ENCODE measurements around the gene NRIP1.

NRIP1 gene

DNA sequence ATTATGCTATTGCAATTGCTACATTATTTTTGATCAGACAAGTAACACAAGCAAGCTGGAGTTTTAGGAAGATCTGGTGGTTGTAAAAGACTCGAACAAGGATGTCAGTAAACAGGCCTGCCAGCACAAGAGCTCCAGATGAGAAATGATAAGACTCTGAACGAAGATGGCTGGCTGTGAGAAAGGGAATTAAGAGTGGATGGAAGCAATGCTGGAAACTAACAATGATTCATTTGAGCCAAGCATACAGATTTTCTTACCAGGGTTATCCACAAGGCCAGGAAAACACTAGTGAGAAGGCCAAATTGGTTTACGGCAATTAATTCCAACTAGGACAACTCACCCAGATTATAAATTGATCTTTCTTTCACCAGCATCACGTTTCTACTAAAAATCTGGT lies 54.2 kb downstream of the NRIP1 start:
- DNase-seq = no peak
- no peak overlapping the region for H3K27ac Mint-ChIP-seq
- no peak overlapping the region for H3K4me3 Mint-ChIP-seq

DNA sequence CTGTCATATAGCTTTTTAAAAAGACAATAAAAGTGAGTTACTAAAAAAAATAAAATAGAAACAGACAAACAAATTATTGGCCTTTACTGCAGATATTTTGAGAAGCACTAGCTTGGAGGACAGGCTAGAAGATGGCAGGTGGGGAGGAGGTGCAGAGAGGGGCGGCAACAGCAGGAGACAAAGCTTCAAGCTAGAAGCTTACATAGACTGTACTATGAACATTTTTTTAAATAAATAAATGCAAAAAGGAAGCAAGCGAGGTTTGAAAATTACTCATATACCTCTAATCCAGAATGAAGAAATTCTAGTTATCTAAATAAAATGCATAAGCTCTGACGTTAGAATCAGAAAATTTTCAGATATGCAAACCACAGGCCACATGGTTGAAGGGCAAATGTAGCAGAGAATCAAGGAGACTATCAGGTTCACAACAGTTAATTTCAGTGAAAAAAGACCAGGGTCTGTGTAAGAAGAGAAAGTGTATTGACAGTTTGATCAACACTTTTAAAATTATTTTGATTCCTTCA lies 54.9 kb downstream of the NRIP1 start:
- peak overlapping the region in 1 of 2 donors; percentile 16 for H3K27ac Mint-ChIP-seq
- no peak for ATAC-seq
- peaks cover 28% of the 10 kb centered on the region for H3K4me1 Mint-ChIP-seq
- H3K27me3 Mint-ChIP-seq = no peaks in the 10 kb centered on the region
- no peak for DNase-seq
- no peak overlapping the region for H3K4me3 Mint-ChIP-seq
- H3K9me3 Mint-ChIP-seq = peaks cover 0 to 6% of the 10 kb centered on the region in 2 donors

More for the DNA sequence above, 54.2 kb downstream of the NRIP1 start:
- Mint-ChIP-seq H3K4me1 (peaks cover 21% of the 10 kb centered on the region), H3K9me3 (peaks cover 0 to 6% of the 10 kb centered on the region in 2 donors), H3K27me3 (no peaks in the 10 kb centered on the region)
- ATAC-seq = no peak

DNA sequence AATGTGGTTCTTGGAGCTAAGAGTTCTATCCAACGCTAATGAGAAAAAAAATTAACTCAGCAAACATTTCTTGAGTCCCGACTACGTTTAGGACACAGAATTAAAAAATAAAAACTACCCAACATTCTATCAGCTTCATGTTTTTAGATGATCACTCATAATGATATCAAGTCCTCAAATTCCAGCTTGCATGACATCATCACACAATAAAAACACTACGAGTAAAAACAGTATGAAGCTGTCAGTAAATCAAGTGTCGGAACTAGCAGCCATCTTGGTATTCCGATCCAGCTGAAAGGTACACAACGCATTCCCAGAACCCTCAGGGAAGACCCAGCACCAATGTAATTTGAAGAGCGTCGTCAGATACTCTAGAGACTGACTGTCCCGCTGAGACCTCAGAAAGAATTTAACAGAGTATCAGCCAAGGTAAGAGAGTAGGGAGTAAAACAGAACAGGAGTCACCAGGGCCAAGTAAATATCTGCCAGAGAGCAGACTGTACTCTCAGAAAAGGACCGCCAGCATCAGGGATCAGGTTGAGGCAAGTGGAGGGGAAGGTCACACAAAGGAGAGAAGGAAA lies 57.0 kb downstream of the NRIP1 start:
- peaks cover 46% of the 10 kb centered on the region for H3K4me1 Mint-ChIP-seq
- H3K9me3 Mint-ChIP-seq = peaks cover 0 to 6% of the 10 kb centered on the region in 2 donors
- H3K27ac Mint-ChIP-seq = no peak overlapping the region
- DNase-seq (no peak), ATAC-seq (no peak)
- H3K27me3 Mint-ChIP-seq = no peaks in the 10 kb centered on the region
- no peak overlapping the region for H3K4me3 Mint-ChIP-seq

DNA sequence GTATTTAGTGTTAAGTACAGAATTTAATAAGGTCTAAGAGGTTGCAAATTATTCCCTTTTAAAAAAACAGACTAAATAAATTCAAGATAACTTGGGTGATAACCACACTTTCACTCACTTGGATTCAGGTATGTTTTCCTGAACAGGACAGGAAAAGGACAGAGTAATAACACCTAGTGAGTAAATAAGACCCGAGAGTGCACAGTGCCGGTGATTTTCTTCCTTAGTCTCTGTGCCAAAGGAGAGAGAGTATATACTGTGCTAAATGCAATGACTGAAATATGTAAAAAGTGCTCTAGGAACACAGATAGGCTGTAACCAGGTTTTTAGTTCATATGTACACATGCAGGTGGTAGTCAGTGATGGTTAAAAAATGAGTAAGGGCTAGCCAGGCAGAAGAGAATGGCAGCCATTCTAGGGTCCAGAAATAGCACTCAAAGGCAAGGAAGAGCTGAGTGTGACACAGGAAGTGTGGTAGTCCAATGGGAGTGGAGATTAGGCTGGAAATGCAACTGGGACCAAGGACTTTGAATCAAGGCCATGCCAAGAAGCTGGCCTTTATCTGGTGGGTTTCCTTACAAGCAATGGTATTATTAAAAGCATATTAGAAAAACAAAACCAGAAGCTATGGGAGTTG lies 58.1 kb downstream of the NRIP1 start:
- ATAC-seq = no peak
- Mint-ChIP-seq H3K4me1 (peaks cover 54% of the 10 kb centered on the region), H3K4me3 (no peak overlapping the region), H3K9me3 (peaks cover 0 to 6% of the 10 kb centered on the region in 2 donors), H3K27ac (no peak overlapping the region), H3K27me3 (no peaks in the 10 kb centered on the region)
- DNase-seq = no peak

DNA sequence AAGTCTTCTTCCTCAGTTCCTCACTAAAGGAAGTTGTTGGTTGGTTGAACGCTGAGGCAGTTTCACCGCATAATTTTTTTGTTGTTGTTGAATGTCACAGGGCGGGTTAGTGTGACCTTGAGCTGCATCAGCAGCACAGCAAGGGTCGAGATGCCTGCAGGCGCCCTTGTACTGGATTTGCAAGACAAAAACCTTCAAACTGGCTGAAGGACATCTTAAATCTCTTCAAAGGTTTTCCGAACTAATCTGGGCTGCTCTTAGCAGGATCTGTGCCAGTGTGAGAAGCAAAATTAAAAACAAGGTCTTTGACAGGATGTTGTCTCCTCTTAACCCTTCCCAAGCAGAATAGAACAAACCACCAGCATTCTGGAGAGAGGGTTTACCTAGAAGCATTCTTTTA lies 59.4 kb downstream of the NRIP1 start:
- DNase-seq (peak; percentile 10), ATAC-seq (peak; percentile 54)
- Mint-ChIP-seq H3K27ac (peak overlapping the region; percentile 87 to 89), H3K27me3 (no peaks in the 10 kb centered on the region), H3K4me3 (peak overlapping the region; percentile 62 to 77), H3K4me1 (peaks cover 55% of the 10 kb centered on the region), H3K9me3 (peaks cover 0 to 6% of the 10 kb centered on the region in 2 donors)

DNA sequence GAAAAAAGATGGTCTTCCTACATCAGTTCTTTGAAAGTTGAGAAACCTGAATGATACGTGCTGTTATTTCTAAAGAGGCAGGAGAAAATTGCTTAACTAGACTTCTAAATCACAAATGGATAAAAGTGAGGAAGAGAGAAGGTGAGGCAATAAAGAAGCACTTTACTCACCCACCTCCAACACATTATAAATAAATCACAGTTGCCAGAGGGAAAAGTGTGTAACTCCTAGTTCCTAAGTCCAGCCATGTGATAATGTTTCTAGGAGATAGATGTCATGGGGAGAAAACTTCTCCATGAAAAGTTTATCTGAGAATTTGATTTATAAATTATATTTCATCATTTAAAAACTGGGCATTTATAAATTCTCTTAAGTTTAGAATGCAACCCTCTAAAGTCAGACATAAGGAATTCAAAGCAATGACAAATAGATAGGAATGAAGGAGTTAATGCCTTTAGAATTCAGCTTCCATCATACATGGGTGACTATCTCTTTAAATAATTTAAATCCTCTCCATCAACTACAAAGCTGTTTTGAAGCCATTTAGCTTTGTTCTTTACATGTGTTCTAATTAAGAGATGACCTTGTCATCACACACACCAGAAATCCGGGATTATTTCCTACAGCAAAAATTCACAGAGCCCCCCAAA lies 60.0 kb downstream of the NRIP1 start:
- Mint-ChIP-seq H3K4me1 (peaks cover 59% of the 10 kb centered on the region), H3K27ac (peak overlapping the region; percentile 87 to 89)

DNA sequence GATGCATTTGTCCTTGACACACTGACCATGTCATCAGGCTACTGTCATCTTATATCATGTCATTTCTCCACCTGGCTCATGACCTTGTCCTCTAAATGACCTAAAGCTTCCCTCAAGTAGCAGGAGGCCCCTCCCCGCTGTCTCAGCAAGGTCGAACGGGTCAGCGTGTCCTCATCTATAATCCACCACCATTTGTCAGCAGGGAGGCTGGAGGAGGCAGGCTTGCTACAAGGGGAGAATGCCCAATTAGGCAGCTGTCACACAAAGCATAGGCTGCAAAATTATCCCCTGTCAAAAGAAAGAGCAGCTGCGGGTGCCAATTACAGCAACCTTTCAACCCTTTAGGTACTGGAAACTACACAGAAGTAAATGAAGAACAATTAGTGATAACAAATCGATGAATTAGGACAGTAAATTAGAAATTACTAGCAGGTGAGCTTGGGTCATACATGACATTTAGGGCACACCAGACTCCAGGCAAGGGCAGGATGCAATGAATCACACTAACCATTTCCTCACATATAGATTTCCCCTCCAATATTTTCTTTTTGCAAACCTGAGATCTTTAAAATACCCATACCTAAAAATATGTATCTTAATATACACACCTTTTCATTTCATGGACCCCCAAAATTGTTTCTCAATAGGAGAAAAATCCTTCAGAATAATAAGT lies 61.2 kb downstream of the NRIP1 start:
- Mint-ChIP-seq H3K27ac (peak overlapping the region in 1 of 2 donors; percentile 4), H3K27me3 (no peaks in the 10 kb centered on the region), H3K4me3 (peak overlapping the region in 1 of 2 donors; percentile 62), H3K4me1 (peaks cover 61% of the 10 kb centered on the region), H3K9me3 (peaks cover 0 to 6% of the 10 kb centered on the region in 2 donors)
- DNase-seq (no peak), ATAC-seq (peak; percentile 67)

More for the DNA sequence above, 60.0 kb downstream of the NRIP1 start:
- Mint-ChIP-seq H3K9me3 (peaks cover 0 to 6% of the 10 kb centered on the region in 2 donors), H3K27me3 (no peaks in the 10 kb centered on the region), H3K4me3 (peak overlapping the region; percentile 62 to 77)
- ATAC-seq (no peak), DNase-seq (no peak)

DNA sequence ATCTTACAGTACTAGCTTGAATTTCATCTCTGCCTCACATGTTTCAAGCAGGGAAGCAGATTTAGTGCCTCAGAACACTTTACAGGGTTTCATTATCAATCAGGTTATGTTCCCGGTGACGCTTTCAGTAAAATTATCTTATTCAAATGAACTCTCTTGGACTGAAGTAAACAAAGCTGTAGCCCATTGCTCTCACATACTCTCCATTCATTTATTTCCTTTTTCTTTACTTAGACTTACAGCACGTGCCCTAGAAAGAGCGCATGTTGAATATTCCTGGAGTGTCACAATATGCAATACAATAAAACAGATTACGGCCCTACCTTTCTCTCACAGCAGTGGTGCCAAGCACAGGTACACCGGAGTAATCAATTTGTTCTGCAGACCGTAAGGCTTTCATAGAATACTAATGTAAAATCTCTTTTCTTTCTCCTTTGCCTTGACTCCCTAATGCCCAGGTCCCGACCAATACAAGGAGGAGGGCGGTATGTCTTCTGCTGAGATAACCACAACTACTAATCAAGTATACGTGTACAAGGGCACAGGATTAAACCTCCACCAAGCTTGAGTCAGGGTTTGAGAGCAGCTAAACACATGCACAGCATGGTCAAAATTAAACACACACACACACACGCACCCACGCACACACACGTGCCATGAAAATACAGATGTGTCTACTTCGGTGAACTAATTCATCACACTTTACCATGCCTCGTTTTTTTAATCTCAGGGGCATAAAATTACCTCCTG lies 62.8 kb downstream of the NRIP1 start:
- Mint-ChIP-seq H3K27me3 (no peaks in the 10 kb centered on the region), H3K9me3 (no peaks in the 10 kb centered on the region), H3K4me3 (no peak overlapping the region), H3K4me1 (peaks cover 54% of the 10 kb centered on the region), H3K27ac (peak overlapping the region in 1 of 2 donors; percentile 42)
- ATAC-seq (no peak), DNase-seq (no peak)

DNA sequence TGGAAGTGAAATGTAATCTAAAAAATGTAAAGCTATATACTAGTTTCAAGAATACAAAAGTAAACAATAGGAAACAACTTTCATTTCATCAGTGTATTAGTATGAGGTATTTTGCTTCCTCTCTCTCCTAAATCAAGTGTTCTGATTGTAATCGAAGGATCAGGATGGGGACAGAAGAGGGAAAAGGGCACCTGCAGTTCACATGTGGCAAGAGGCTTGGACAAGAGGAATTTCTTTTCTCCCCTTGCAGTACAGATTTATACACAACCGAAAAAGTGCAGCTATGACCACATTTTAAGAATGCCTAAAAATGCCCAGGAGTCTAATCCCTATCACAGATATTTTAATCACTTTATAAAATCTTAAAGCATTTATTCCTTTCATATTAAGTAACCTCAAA lies 63.7 kb downstream of the NRIP1 start:
- no peak overlapping the region for H3K27ac Mint-ChIP-seq
- H3K4me3 Mint-ChIP-seq = no peak overlapping the region
- H3K9me3 Mint-ChIP-seq = no peaks in the 10 kb centered on the region

DNA sequence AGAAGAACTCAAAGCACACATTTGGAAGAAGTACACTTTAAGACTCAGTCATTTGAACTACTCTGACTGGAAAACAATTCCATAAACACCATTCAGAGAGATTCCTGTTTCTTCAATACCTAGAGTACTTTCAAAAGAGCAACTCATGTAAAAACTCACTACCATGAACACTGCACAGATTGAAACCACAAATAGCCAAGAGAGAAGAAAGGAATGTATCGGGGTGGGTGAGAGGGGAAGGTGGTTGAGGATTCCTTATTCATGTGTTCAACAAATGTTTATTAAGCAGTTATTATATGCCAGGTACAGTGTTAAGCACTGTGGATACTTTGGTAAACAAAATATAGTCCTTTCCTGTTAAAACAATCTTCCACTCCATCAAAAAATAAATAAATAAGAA lies 64.7 kb downstream of the NRIP1 start:
- no peak overlapping the region for H3K27ac Mint-ChIP-seq
- no peaks in the 10 kb centered on the region for H3K27me3 Mint-ChIP-seq
- no peak for DNase-seq
- no peaks in the 10 kb centered on the region for H3K9me3 Mint-ChIP-seq
- peaks cover 37% of the 10 kb centered on the region for H3K4me1 Mint-ChIP-seq
- no peak for ATAC-seq
- no peak overlapping the region for H3K4me3 Mint-ChIP-seq

More for the DNA sequence above, 63.7 kb downstream of the NRIP1 start:
- no peak for DNase-seq
- no peak for ATAC-seq
- peaks cover 45% of the 10 kb centered on the region for H3K4me1 Mint-ChIP-seq
- H3K27me3 Mint-ChIP-seq = no peaks in the 10 kb centered on the region

DNA sequence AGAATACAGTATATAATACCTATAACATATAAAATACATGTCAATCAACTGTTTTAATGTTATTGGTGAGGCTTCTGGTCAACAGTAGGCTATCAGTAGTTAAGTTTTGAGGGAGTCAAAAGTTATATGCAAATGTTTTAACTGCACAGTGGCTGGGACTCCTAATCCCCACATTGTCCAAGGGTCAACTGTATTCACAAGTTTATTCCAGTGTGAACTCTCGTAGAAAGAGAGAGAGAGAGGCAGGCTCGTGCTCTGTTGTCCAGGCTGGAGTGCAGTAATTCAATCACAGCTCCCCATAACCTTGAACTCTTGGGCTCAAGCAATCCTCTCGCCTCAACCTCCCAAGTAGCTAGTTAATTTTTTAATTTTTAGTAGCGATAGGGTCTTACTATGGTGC lies 66.0 kb downstream of the NRIP1 start:
- Mint-ChIP-seq H3K4me1 (peaks cover 29% of the 10 kb centered on the region), H3K27me3 (no peaks in the 10 kb centered on the region), H3K27ac (peak overlapping the region in 1 of 2 donors; percentile 78), H3K4me3 (no peak overlapping the region), H3K9me3 (no peaks in the 10 kb centered on the region)
- ATAC-seq (no peak), DNase-seq (no peak)

DNA sequence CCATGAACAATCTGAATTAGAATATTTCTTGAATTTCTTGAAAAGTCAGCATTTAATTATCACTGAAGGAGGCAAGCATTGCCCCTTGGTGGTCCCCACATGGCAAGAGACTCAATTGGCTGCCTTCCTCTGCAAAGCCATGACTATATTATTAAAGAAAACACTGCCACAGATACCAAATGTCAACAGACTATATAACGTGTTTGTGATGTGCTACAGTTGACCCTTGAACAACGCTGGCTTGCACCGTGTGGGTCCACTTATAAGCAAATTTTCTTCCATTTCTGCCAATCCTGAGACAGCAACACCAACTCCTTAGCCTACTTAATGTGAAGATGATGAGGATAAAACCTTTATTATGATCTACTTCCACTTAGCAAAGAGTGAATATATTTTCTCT lies 66.5 kb downstream of the NRIP1 start:
- no peaks in the 10 kb centered on the region for H3K9me3 Mint-ChIP-seq
- H3K4me1 Mint-ChIP-seq = peaks cover 27% of the 10 kb centered on the region
- DNase-seq (no peak), ATAC-seq (no peak)
- H3K4me3 Mint-ChIP-seq = no peak overlapping the region
- no peak overlapping the region for H3K27ac Mint-ChIP-seq
- H3K27me3 Mint-ChIP-seq = no peaks in the 10 kb centered on the region

DNA sequence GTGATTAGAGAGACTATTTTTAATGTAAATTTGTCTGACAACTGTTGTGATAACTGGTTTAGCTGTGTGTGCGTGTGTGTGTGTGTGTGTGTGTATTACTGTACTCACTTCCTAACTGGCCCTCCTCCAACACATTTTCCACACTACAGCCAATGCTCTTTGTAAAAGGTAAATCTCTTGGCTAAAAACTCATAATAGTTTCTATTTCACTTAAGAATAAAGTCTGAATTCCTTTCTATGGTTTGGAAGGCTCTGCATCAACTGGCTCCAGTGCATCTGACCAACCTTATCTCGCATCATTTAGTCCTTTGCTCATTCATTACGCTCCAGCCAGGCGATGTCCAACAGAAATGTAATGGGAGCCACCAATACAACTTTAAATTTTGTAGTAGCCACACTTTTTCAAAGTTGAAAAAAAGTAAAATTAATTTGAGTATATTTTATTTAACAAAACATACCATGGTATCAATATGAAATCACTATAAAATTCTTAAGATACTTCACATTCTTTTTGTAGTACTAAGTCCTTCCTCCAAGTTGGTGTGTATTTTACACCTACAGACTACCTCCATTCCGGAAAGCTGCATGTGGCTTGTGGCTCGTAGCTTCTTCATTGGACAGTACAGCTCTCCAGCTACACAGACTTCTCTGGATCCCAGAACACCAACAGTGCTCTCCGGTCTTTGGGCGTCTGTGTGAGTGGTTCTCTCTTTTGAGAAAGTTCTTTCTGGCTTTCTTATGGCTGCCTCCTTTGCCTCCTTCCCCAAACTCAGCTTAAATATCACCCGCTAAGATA lies 68.9 kb downstream of the NRIP1 start:
- H3K27ac Mint-ChIP-seq = no peak overlapping the region
- no peak for ATAC-seq
- H3K9me3 Mint-ChIP-seq = no peaks in the 10 kb centered on the region
- peaks cover 32% of the 10 kb centered on the region for H3K4me1 Mint-ChIP-seq
- no peak overlapping the region for H3K4me3 Mint-ChIP-seq
- no peaks in the 10 kb centered on the region for H3K27me3 Mint-ChIP-seq
- DNase-seq = no peak

DNA sequence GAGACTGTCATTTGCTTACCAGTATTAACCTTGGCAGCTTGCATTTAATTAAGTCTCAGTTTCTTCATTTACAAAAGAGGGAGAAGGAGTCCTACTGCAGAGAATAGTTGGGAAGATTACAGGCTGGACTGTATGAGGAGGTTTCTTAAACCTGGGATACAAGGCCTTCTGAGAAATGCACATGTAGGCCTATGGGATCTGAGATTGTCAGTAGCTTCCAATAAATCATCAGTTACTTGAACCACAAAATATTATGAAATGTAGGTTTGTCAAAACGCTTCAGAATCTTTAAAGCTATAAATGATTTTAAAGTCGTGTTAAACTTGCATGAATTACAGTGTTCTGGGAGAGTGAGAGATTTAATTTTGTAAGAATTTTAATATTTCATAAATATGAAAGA lies 69.6 kb downstream of the NRIP1 start:
- Mint-ChIP-seq H3K4me1 (peaks cover 32% of the 10 kb centered on the region), H3K4me3 (no peak overlapping the region), H3K27ac (no peak overlapping the region), H3K27me3 (no peaks in the 10 kb centered on the region), H3K9me3 (no peaks in the 10 kb centered on the region)
- DNase-seq (no peak), ATAC-seq (no peak)

Measured in stimulated activated naive CD8-positive, alpha-beta T cell treated with anti-CD3 and anti-CD28 coated beads, Interleukin-15, amount 100 ng/mL, for 72 hours (primary cell).